ENCODE measurements around the gene BLOC1S3. TPM values are rescaled to one million over a fixed set of nuclear protein-coding genes. Genes with fewer than 3 reads are reported as not detected.

The BLOC1S3 gene
- total and polyA plus RNA-seq, 2 of the 4 experiments (the other 2 are of a cell fraction), result 1.1 to 4.9 TPM

DNA sequence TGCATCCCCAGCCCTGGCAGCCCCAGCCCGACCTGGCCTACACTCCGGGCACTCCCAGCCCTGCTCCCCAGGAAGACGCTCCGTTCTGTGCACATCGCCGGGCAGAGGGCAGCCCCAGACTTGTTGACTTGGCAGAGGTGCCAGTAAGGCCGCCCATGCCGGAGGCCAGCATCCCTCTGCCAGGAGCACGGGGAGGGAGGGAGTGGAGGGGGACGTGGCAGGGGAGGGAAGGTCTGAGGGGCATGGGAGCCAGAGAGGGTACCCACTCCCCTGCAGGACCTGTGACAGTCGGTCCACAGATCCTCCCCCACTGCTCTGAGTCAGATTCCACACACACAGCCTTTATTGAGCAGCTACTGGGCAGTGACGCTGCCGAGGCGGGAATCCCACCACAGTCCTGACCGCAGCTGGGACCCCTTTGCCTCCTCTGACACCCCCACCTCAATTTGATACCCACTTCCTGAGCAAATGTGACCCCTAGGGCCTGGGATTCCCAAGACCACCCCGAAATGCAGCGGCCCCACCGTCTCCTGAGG lies 15.9 kb upstream of the BLOC1S3 start:
- Histone ChIP-seq H4K8ac (ENCODE audit: low read depth in 2 of 2, low read length in 2 of 2) (no peak overlapping the region), H4K5ac (ENCODE audit: low read depth, low read length) (no peak overlapping the region), H3K14ac (replicated peaks; ENCODE audit: low read depth, low read length) (no peak overlapping the region), H3K9ac (ENCODE audit: low read depth, low read length) (no peak overlapping the region), H3K4me1 (ENCODE audit: control insufficient read depth, insufficient read depth, low read length) (peaks cover 2% of the 10 kb centered on the region; the same call in 1 of the 2 replicates), H2AK9ac (replicated peaks; ENCODE audit: low read depth, low read length, poor library complexity) (no peak overlapping the region), H3K9me3 (ENCODE audit: control insufficient read depth, insufficient read depth, low read length) (no peaks in the 10 kb centered on the region), H4K20me1 (ENCODE audit: insufficient read depth, low read length) (peaks cover 5% of the 10 kb centered on the region; the same call in 1 of the 2 replicates), H2AK5ac (ENCODE audit: low read depth, low read length) (no peak overlapping the region), H3K4me2 (ENCODE audit: low read depth, low read length) (no peak overlapping the region), H3K9me1 (ENCODE audit: insufficient read depth, low read length) (no peaks in the 10 kb centered on the region), H3K4me3 (ENCODE audit: insufficient read depth, low read depth, low read length) (no peak overlapping the region), H2BK15ac (ENCODE audit: low read depth, low read length) (no peak overlapping the region), H3K27me3 (ENCODE audit: control insufficient read depth, insufficient read depth, low read length) (peaks cover 22% of the 10 kb centered on the region), H3K4ac (ENCODE audit: low read depth, low read length) (no peak overlapping the region), H2BK120ac (ENCODE audit: low read depth, low read length) (no peak overlapping the region), H3K79me1 (ENCODE audit: low read depth in 1 of 2, low read length in 2 of 2) (no peaks in the 10 kb centered on the region), H2BK20ac (ENCODE audit: low read depth, low read length) (no peak overlapping the region), H3K36me3 (ENCODE audit: control insufficient read depth, insufficient read depth, low read length) (no peaks in the 10 kb centered on the region), H3K27ac (ENCODE audit: insufficient read depth, low read length) (no peak overlapping the region), H2AFZ (replicated peaks; ENCODE audit: low read length, poor library complexity) (peak overlapping the region; percentile 29), H2BK5ac (ENCODE audit: low read depth, low read length, poor library complexity, severe bottlenecking) (no peak overlapping the region), H4K91ac (ENCODE audit: insufficient read depth, low read depth, low read length) (no peak overlapping the region), H3K56ac (ENCODE audit: extremely low read depth, insufficient read depth, low read length) (no peak overlapping the region), H3K18ac (ENCODE audit: low read depth, low read length) (no peak overlapping the region), H3K23ac (ENCODE audit: low read depth, low read length) (no peak overlapping the region)
- BruUV-seq (replicated peaks), result no TSS peak
- ChIA-PET CTCF (interaction anchor here (0.6 kb wide), 1 partner anchor 86 kb away, joined by 3 read pairs; no protein-coding TSS in a partner anchor), POLR2A (ENCODE audit: unreplicated experiment) (no interaction called here)
- no peak for DNase-seq
- in situ Hi-C loops (cut with MboI; ENCODE audit: low sequenced_read_pairs), result no loop called here
- TF ChIP-seq NFE2L2 (IDR thresholded peaks at IDR 0.05; ENCODE audit: low read depth, low read length) (no peak), ELK1 (IDR thresholded peaks at IDR 0.05; ENCODE audit: borderline replicate concordance, low read depth, low read length) (no peak), RCOR1 (IDR thresholded peaks at IDR 0.05; ENCODE audit: insufficient replicate concordance, low read length) (no peak), BHLHE40 (IDR thresholded peaks at IDR 0.05; ENCODE audit: low read depth, low read length) (no peak), RAD21 (IDR thresholded peaks at IDR 0.05; ENCODE audit: low read length) (no peak), POLR2A (IDR thresholded peaks at IDR 0.05; ENCODE audit: low read depth, low read length) (no peak), SMC3 (IDR thresholded peaks at IDR 0.05; ENCODE audit: low read depth, low read length) (no peak), FOS (IDR thresholded peaks at IDR 0.05; ENCODE audit: low read depth, low read length) (no peak), MAZ (IDR thresholded peaks at IDR 0.05; ENCODE audit: borderline replicate concordance, low read depth, low read length) (no peak), MAFK (IDR thresholded peaks at IDR 0.05; ENCODE audit: low read depth, low read length) (no peak), MXI1 (IDR thresholded peaks at IDR 0.05; ENCODE audit: borderline replicate concordance, low read depth, low read length) (no peak), RFX5 (IDR thresholded peaks at IDR 0.05; ENCODE audit: low read depth, low read length) (no peak), CHD1 (IDR thresholded peaks at IDR 0.05; ENCODE audit: low read depth, low read length) (no peak), CEBPB (IDR thresholded peaks at IDR 0.05; ENCODE audit: low read depth, low read length) (no peak)
- TF ChIP-seq, protein P1, sequence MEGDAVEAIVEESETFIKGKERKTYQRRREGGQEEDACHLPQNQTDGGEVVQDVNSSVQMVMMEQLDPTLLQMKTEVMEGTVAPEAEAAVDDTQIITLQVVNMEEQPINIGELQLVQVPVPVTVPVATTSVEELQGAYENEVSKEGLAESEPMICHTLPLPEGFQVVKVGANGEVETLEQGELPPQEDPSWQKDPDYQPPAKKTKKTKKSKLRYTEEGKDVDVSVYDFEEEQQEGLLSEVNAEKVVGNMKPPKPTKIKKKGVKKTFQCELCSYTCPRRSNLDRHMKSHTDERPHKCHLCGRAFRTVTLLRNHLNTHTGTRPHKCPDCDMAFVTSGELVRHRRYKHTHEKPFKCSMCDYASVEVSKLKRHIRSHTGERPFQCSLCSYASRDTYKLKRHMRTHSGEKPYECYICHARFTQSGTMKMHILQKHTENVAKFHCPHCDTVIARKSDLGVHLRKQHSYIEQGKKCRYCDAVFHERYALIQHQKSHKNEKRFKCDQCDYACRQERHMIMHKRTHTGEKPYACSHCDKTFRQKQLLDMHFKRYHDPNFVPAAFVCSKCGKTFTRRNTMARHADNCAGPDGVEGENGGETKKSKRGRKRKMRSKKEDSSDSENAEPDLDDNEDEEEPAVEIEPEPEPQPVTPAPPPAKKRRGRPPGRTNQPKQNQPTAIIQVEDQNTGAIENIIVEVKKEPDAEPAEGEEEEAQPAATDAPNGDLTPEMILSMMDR (conservative IDR thresholded peaks at IDR 0.05; ENCODE audit: low read depth, low read length), result no peak
- TF ChIP-seq, protein P2, sequence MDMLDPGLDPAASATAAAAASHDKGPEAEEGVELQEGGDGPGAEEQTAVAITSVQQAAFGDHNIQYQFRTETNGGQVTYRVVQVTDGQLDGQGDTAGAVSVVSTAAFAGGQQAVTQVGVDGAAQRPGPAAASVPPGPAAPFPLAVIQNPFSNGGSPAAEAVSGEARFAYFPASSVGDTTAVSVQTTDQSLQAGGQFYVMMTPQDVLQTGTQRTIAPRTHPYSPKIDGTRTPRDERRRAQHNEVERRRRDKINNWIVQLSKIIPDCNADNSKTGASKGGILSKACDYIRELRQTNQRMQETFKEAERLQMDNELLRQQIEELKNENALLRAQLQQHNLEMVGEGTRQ (IDR thresholded peaks at IDR 0.05; ENCODE audit: low read depth, low read length), result no peak
- ATAC-seq (ENCODE audit: low read depth), result no peak
- 90% methylated on average over 2 of the region's 18 CpGs; no CpG with 5 or more reads in 1 of the 2 experiments for WGBS, 2 experiments (ENCODE audit: extremely low coverage in 2 of 2, insufficient read length in 1 of 2)
- intact Hi-C loops (cut with micrococcal nuclease), result loop anchor here (1.0 kb wide), 2 partner anchors 86 to 176 kb away; no protein-coding TSS in a partner anchor
- dilution Hi-C loops (cut with HindIII; ENCODE audit: low sequenced_read_pairs, unreplicated experiment), result no loop called here
